Esophagus squamous epithelium (tissue), 5 donors: ENCODE measurements around the gene TNFRSF18. TPM values are rescaled to one million over a fixed set of nuclear protein-coding genes. Genes with fewer than 3 reads are reported as not detected.

Experiments
- DNase-seq: peaks from one replicate; lab custom pipeline; 2025; lab: John Stamatoyannopoulos, UW
- H3K27ac ChIP-seq, 4 donors: fragments of 200-600 bp; sonication (generic); one replicate each; pipeline ENCODE4 v1.5.1; 2016 to 2019; ENCODE audit warnings: mild to moderate bottlenecking in 1 of 4
- H3K27me3 ChIP-seq, 4 donors: fragments of 200-600 bp; sonication (generic); 1 replicate in 3 of 4; 2 replicates in 1 of 4; pipeline versions ENCODE4 v1.5.1 to v1.6.0; 2017 to 2021; ENCODE audit warnings: antibody characterized with exemption in 1 of 4
- H3K36me3 ChIP-seq, 3 donors: fragments of 200-600 bp; sonication (generic); one replicate each; pipeline ENCODE4 v1.5.1; 2016 to 2019
- H3K4me1 ChIP-seq, 3 donors: fragments of 200-600 bp; sonication (generic); one replicate each; pipeline ENCODE4 v1.5.1; 2017 to 2019
- H3K4me3 ChIP-seq, 4 donors: fragments of 200-600 bp; sonication (generic); 1 replicate in 3 of 4; 2 replicates in 1 of 4; pipeline ENCODE4 v1.5.1; 2016 to 2019; ENCODE audit warnings: mild to moderate bottlenecking in 2 of 4, moderate library complexity in 1 of 4
- H3K9me3 ChIP-seq, 3 donors: fragments of 200-600 bp; sonication (generic); one replicate each; pipeline ENCODE4 v1.5.1; 2016 to 2019
- CTCF ChIP-seq, 6 experiments: fragments of 450-650 bp in 4 of 6; fragments of 200-600 bp in 2 of 6; sonication (generic) in 2 of 6; IDR thresholded peaks; one replicate each; pipeline ENCODE4 v1.5.1; 2016 to 2019; ENCODE audit warnings: antibody characterized with exemption in 6 of 6, mild to moderate bottlenecking in 4 of 6, moderate library complexity in 4 of 6
- POLR2A ChIP-seq, 4 donors: fragments of 450-650 bp; IDR thresholded peaks; one replicate each; pipeline ENCODE4 v1.6.1; 2017; ENCODE audit warnings: antibody characterized with exemption in 4 of 4, mild to moderate bottlenecking in 4 of 4, moderate library complexity in 3 of 4
- WGBS, 2 donors: methylation state at CpG; one replicate each; pipeline ENCODE4 v1.1.5; 2018; 5-methylcytosine and 5-hydroxymethylcytosine counted together
- intact Hi-C: fragments of 100-400 bp; cut with DNase I; formaldehyde crosslinking; loops from one replicate; pipeline ENCODE4 v1.15.0; 2022
- total RNA-seq, 4 donors: library from RNA; depleted of rRNA; stranded (reverse); fragments of >200 nt; gene quantifications; one replicate each; pipeline ENCODE4 v1.1.0, GENCODE V29; 2016
- donor health status: DM: yes; HTN: yes; CAD: no.

Gene TNFRSF18
- total RNA-seq, 4 donors from 2014 or later, result 2.0 to 21.0 (median 2.8) TPM

- peaks cover 13 to 47% (median 19%) of the 10 kb centered on the region in 3 donors for H3K4me1 ChIP-seq
- H3K27ac ChIP-seq, result no peak overlapping the region
- H3K36me3 ChIP-seq, result no peaks in the 10 kb centered on the region
- 90% methylated on average over 2 of the region's 23 CpGs; no CpG with 5 or more reads in 1 of the 2 donors for WGBS, 2 donors
- no peak overlapping the region for H3K4me3 ChIP-seq
- intact Hi-C loops, result loop anchor here (10.0 kb wide), 1 partner anchor 118 kb away; no protein-coding TSS in a partner anchor
- TF ChIP-seq POLR2A (IDR thresholded peaks at IDR 0.05) (no peak), CTCF (IDR thresholded peaks at IDR 0.05) (no peak)
- H3K27me3 ChIP-seq, result peaks cover 0 to 75% (median 20%) of the 10 kb centered on the region in 4 donors
- no peak for DNase-seq
- no peaks in the 10 kb centered on the region for H3K9me3 ChIP-seq
Observed at GRCh38 chr1:1243266-1243660, 36.9 kb upstream of the TNFRSF18 start.

- no peaks in the 10 kb centered on the region for H3K9me3 ChIP-seq
- no peak for DNase-seq
- TF ChIP-seq POLR2A (IDR thresholded peaks at IDR 0.05), result no peak
- no peak for TF ChIP-seq CTCF (IDR thresholded peaks at IDR 0.05)
- H3K36me3 ChIP-seq, result no peaks in the 10 kb centered on the region
- H3K27ac ChIP-seq, result no peak overlapping the region
- WGBS, 2 donors, result 40 to 100% methylated on average over 1 of the region's 41 CpGs
- intact Hi-C loops, result loop anchor here (10.0 kb wide), 1 partner anchor 118 kb away; no protein-coding TSS in a partner anchor
- H3K4me3 ChIP-seq, result no peak overlapping the region
- peaks cover 13 to 53% (median 25%) of the 10 kb centered on the region in 3 donors for H3K4me1 ChIP-seq
- peaks cover 0 to 75% (median 22%) of the 10 kb centered on the region in 4 donors for H3K27me3 ChIP-seq
Observed at GRCh38 chr1:1242461-1243265, 36.3 kb upstream of the TNFRSF18 start.

- H3K27me3 ChIP-seq, result peaks cover 0 to 75% (median 19%) of the 10 kb centered on the region in 4 donors
- intact Hi-C loops, result loop anchor here (10.0 kb wide), 1 partner anchor 117 kb away; no protein-coding TSS in a partner anchor
- no peaks in the 10 kb centered on the region for H3K36me3 ChIP-seq
- peaks cover 13 to 55% (median 32%) of the 10 kb centered on the region in 3 donors for H3K4me1 ChIP-seq
- no peak overlapping the region for H3K4me3 ChIP-seq
- TF ChIP-seq POLR2A (IDR thresholded peaks at IDR 0.05), result no peak
- TF ChIP-seq CTCF (IDR thresholded peaks at IDR 0.05), result no peak
- no peaks in the 10 kb centered on the region for H3K9me3 ChIP-seq
- DNase-seq, result no peak
- no peak overlapping the region for H3K27ac ChIP-seq
- 70% methylated on average over 2 of the region's 26 CpGs; no CpG with 5 or more reads in 1 of the 2 donors for WGBS, 2 donors
Observed at GRCh38 chr1:1241588-1242219, 35.3 kb upstream of the TNFRSF18 start.

GRCh38 chr1:1240822-1241587 lies 34.6 kb upstream of the TNFRSF18 start:
- Histone ChIP-seq H3K27ac (no peak overlapping the region), H3K4me3 (peak overlapping the region in 1 of 4 donors; percentile 9), H3K27me3 (peaks cover 0 to 72% (median 16%) of the 10 kb centered on the region in 4 donors), H3K9me3 (no peaks in the 10 kb centered on the region), H3K36me3 (no peaks in the 10 kb centered on the region), H3K4me1 (peaks cover 7 to 50% (median 32%) of the 10 kb centered on the region in 3 donors)
- TF ChIP-seq POLR2A (IDR thresholded peaks at IDR 0.05) (no peak), CTCF (IDR thresholded peaks at IDR 0.05) (no peak)
- DNase-seq, result no peak
- intact Hi-C loops, result loop anchor here (10.0 kb wide), 1 partner anchor 116 kb away; no protein-coding TSS in a partner anchor
- WGBS, 2 donors, result 47 to 66% methylated on average over 3 to 4 of the region's 23 CpGs
